ENCODE results near the gene SNRNP27. TPM values are rescaled to one million over a fixed set of nuclear protein-coding genes. Genes with fewer than 3 reads are reported as not detected.

Gene SNRNP27
- total and polyA plus RNA-seq, 8 donors, result 5.8 to 70.6 (median 52.1) TPM

GRCh38 chr2:69902213-69902922 is 8.6 kb downstream of the SNRNP27 start:
- intact Hi-C loops (cut with DNase I; ENCODE audit: low total_unique reads), result no loop called here
- no peak overlapping the region for H3K4me3 ChIP-seq
- DNase-seq, result peak; percentile 12 to 31

GRCh38 chr2:69907216-69907615 is 13.5 kb downstream of the SNRNP27 start:
- H3K4me1 ChIP-seq, result peaks cover 0 to 15% (median 2%) of the 10 kb centered on the region in 4 donors
- no peaks in the 10 kb centered on the region for H3K27me3 ChIP-seq
- TF ChIP-seq POLR2AphosphoS5 (IDR thresholded peaks at IDR 0.05) (no peak), CTCF (IDR thresholded peaks at IDR 0.05) (no peak), EP300 (IDR thresholded peaks at IDR 0.05) (no peak), POLR2A (IDR thresholded peaks at IDR 0.05) (no peak)
- intact Hi-C loops (cut with DNase I; ENCODE audit: low total_unique reads), result no loop called here
- H3K36me3 ChIP-seq, result peaks cover 38 to 91% (median 88%) of the 10 kb centered on the region in 4 donors
- DNase-seq, result no peak
- no peak overlapping the region for H3K27ac ChIP-seq
- no peak overlapping the region for H3K4me3 ChIP-seq
- no peaks in the 10 kb centered on the region for H3K9me3 ChIP-seq

More at GRCh38 chr2:69902213-69902922, 8.6 kb downstream of the SNRNP27 start:
- H3K27me3 ChIP-seq, result no peaks in the 10 kb centered on the region
- H3K4me1 ChIP-seq, result peaks cover 3 to 53% (median 15%) of the 10 kb centered on the region in 4 donors
- H3K36me3 ChIP-seq, result peaks cover 55 to 99% (median 98%) of the 10 kb centered on the region in 4 donors
- peak overlapping the region in 4 of 5 donors; percentile 15 to 75 (median 46) for H3K27ac ChIP-seq
- TF ChIP-seq EP300 (IDR thresholded peaks at IDR 0.05) (no peak), POLR2AphosphoS5 (IDR thresholded peaks at IDR 0.05) (no peak), POLR2A (IDR thresholded peaks at IDR 0.05) (no peak), CTCF (IDR thresholded peaks at IDR 0.05) (no peak)
- WGBS, 5 donors, result 65 to 80% (median 68%) methylated on average over 8 of the region's 8 CpGs
- H3K9me3 ChIP-seq, result no peaks in the 10 kb centered on the region

GRCh38 chr2:69911985-69912563 is 18.3 kb downstream of the SNRNP27 start:
- Histone ChIP-seq H3K36me3 (peaks cover 17 to 44% (median 41%) of the 10 kb centered on the region in 4 donors), H3K4me3 (no peak overlapping the region), H3K9me3 (no peaks in the 10 kb centered on the region), H3K27ac (peak overlapping the region in 4 of 5 donors; percentile 1 to 99 (median 34)), H3K4me1 (peaks cover 14 to 35% (median 21%) of the 10 kb centered on the region in 4 donors), H3K27me3 (no peaks in the 10 kb centered on the region)
- intact Hi-C loops (cut with DNase I; ENCODE audit: low total_unique reads), result no loop called here
- no peak for TF ChIP-seq POLR2AphosphoS5 (IDR thresholded peaks at IDR 0.05)
- TF ChIP-seq CTCF (IDR thresholded peaks at IDR 0.05), result peak in 5 of 7 experiments; percentile 27 to 62 (median 40)
- WGBS, 5 donors, result 0 to 5% (median 3%) methylated on average over 2 of the region's 2 CpGs
- DNase-seq, result peak in 1 of 2 donors; percentile 85

- DNase-seq, result peak; percentile 100
- no peaks in the 10 kb centered on the region for H3K27me3 ChIP-seq
- peak overlapping the region; percentile 92 to 99 (median 98) for H3K27ac ChIP-seq
- peaks cover 18 to 57% (median 38%) of the 10 kb centered on the region in 4 donors for H3K4me1 ChIP-seq
- 0 to 1% (median 1%) methylated on average over 48 to 56 of the region's 56 CpGs for WGBS, 5 donors
- no peaks in the 10 kb centered on the region for H3K9me3 ChIP-seq
- peaks cover 7 to 31% (median 23%) of the 10 kb centered on the region in 4 donors for H3K36me3 ChIP-seq
- intact Hi-C loops (cut with DNase I; ENCODE audit: low total_unique reads), result no loop called here
- H3K4me3 ChIP-seq, result peak overlapping the region; percentile 54 to 93 (median 72)
- TF ChIP-seq POLR2AphosphoS5 (IDR thresholded peaks at IDR 0.05), result peak; percentile 90 to 98 (median 95)
- TF ChIP-seq CTCF (IDR thresholded peaks at IDR 0.05), result peak in 2 of 7 experiments; percentile 10 to 25
- TF ChIP-seq EP300 (IDR thresholded peaks at IDR 0.05), result no peak
- TF ChIP-seq POLR2A (IDR thresholded peaks at IDR 0.05), result peak in 2 of 4 donors; percentile 88 to 94
These were observed 20.6 kb downstream of the SNRNP27 start for GRCh38 chr2:69914164-69914949.

All from stomach (tissue), 9 donors.